ENCODE results near the gene TCF7L1.

DNA sequence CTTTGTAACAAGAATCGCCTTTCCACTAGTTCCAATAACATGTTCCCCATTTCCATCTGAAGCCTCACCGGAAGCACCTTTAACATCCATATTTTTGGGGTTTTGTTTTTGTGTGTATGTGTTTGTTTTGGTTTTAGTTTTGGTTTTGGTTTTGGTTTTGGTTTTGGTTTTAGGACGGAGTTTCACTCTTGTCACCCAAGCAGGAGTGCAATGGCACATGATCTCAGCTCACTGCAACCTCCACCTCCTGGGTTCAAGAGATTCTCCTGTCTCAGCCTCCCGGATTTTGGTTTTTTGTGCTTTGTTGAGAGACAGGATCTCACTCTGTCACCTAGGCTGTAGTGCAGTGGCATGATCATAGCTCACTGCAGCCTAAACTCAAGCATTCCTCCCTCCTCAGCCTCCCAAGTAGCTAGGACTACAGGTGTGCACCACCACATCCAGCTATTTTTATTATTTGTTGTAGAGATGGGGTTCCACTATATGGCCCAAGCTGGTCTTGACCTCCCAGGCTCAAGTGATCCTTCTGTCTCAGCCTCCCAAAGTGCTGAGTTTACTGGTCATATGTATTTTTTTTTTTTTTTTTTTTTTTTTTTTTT lies 158.3 kb downstream of the TCF7L1 start:
- no peak for TF ChIP-seq EZH2 (IDR thresholded peaks at IDR 0.05; ENCODE audit: insufficient read depth, poor library complexity, severe bottlenecking)
- no peak for TF ChIP-seq EZH2phosphoT487 (IDR thresholded peaks at IDR 0.05; ENCODE audit: insufficient read depth, low read depth)

All from GM23248 (cell line).